Stimulated activated effector memory CD8-positive, alpha-beta T cell treated with anti-CD3 and anti-CD28 coated beads, Interleukin-12 subunit alpha, Interleukin-12 subunit beta, amount 100 ng/mL, for 72 hours (primary cell): ENCODE measurements around the gene ATP6V0E2.
"Not testable (repeated sequence)": the region's sequence is repeated elsewhere in the genome, so short reads cannot be mapped to it uniquely, and the experiment has no call there.

Experiments used
- ATAC-seq: fragments of 150-1000 bp; cut with Tn5 transposase; 2 replicates; pipeline ENCODE4 v1.10.0; 2021
- DNase-seq, 2 donors: peaks; one replicate each; pipeline ENCODE4 v3.0.0; 2021 to 2022; ENCODE audit warnings: low spot score in 2 of 2
- H3K27ac Mint-ChIP-seq: one replicate; pipeline ENCODE4 v1.8.0; 2022; ENCODE audit warnings: mild to moderate bottlenecking, mixed read lengths
- H3K36me3 Mint-ChIP-seq: one replicate; pipeline ENCODE4 v1.8.0; 2022; ENCODE audit warnings: mild to moderate bottlenecking, mixed read lengths
- H3K4me1 Mint-ChIP-seq: one replicate; pipeline ENCODE4 v1.8.0; 2022; ENCODE audit warnings: mixed read lengths
- H3K4me3 Mint-ChIP-seq: one replicate; pipeline ENCODE4 v1.8.0; 2022; ENCODE audit warnings: mild to moderate bottlenecking, mixed read lengths
- H3K9me3 Mint-ChIP-seq: one replicate; pipeline ENCODE4 v1.8.0; 2022; ENCODE audit warnings: mixed read lengths

Gene ATP6V0E2

GRCh38 chr7:149887311-149887710 is 13.5 kb downstream of the ATP6V0E2 start:
- Mint-ChIP-seq H3K4me3 (no peak overlapping the region), H3K9me3 (no peaks in the 10 kb centered on the region), H3K27ac (no peak overlapping the region), H3K4me1 (peaks cover 13% of the 10 kb centered on the region), H3K36me3 (peaks cover 10% of the 10 kb centered on the region)
- DNase-seq (no peak), ATAC-seq (no peak)

GRCh38 chr7:149890715-149891114 is 16.9 kb downstream of the ATP6V0E2 start:
- not testable (repeated sequence) for DNase-seq, ATAC-seq, H3K9me3 Mint-ChIP-seq, H3K4me1 Mint-ChIP-seq, H3K4me3 Mint-ChIP-seq, H3K27ac Mint-ChIP-seq, H3K36me3 Mint-ChIP-seq

- not testable (repeated sequence) for H3K4me1 Mint-ChIP-seq, H3K27ac Mint-ChIP-seq, H3K4me3 Mint-ChIP-seq, ATAC-seq, DNase-seq, H3K36me3 Mint-ChIP-seq, H3K9me3 Mint-ChIP-seq
Observed at GRCh38 chr7:149894957-149895356, 21.2 kb downstream of the ATP6V0E2 start.

GRCh38 chr7:149907776-149908376 is 34.1 kb downstream of the ATP6V0E2 start:
- not testable (repeated sequence) for DNase-seq, H3K36me3 Mint-ChIP-seq, H3K4me1 Mint-ChIP-seq, H3K4me3 Mint-ChIP-seq, ATAC-seq, H3K9me3 Mint-ChIP-seq, H3K27ac Mint-ChIP-seq

- ATAC-seq, DNase-seq, H3K27ac Mint-ChIP-seq, H3K4me3 Mint-ChIP-seq, H3K9me3 Mint-ChIP-seq, H3K4me1 Mint-ChIP-seq, H3K36me3 Mint-ChIP-seq: not testable (repeated sequence)
Observed at GRCh38 chr7:149910219-149910618, 36.5 kb downstream of the ATP6V0E2 start.

- DNase-seq, H3K4me3 Mint-ChIP-seq, ATAC-seq, H3K36me3 Mint-ChIP-seq, H3K4me1 Mint-ChIP-seq, H3K9me3 Mint-ChIP-seq, H3K27ac Mint-ChIP-seq: not testable (repeated sequence)
Observed at GRCh38 chr7:149912126-149912525, 38.4 kb downstream of the ATP6V0E2 start.

- H3K27ac Mint-ChIP-seq, result not testable (repeated sequence)
Observed at GRCh38 chr7:149926414-149926813, 52.6 kb downstream of the ATP6V0E2 start.

More at GRCh38 chr7:149926414-149926813, 52.6 kb downstream of the ATP6V0E2 start:
- not testable (repeated sequence) for H3K4me1 Mint-ChIP-seq, H3K9me3 Mint-ChIP-seq, H3K36me3 Mint-ChIP-seq, DNase-seq, ATAC-seq, H3K4me3 Mint-ChIP-seq
